Stimulated activated CD8-positive, alpha-beta memory T cell treated with anti-CD3 and anti-CD28 coated beads, Interleukin-15, amount 100 ng/mL, for 24 hours (primary cell): ENCODE measurements around the gene SP140L.
A peak's percentile ranks its signal among the peaks of the same experiment; 100 is the strongest.
"Not testable (repeated sequence)": the region's sequence is repeated elsewhere in the genome, so short reads cannot be mapped to it uniquely, and the experiment has no call there.

ENCODE experiments used
- DNase-seq: peaks from one replicate; pipeline ENCODE4 v3.0.0-alpha.2; 2020; ENCODE audit warnings: low read depth

SP140L gene

GRCh38 chr2:230326453-230327417, at the start of gene SP140L:
TSS of gene SP140L (plus strand) at chr2:230327193. CDS start at chr2:230327270, 77 bp downstream.
- peak; percentile 40 for DNase-seq

GRCh38 chr2:230282936-230283335, 44.1 kb upstream of the SP140L start:
- no peak for DNase-seq

DNA sequence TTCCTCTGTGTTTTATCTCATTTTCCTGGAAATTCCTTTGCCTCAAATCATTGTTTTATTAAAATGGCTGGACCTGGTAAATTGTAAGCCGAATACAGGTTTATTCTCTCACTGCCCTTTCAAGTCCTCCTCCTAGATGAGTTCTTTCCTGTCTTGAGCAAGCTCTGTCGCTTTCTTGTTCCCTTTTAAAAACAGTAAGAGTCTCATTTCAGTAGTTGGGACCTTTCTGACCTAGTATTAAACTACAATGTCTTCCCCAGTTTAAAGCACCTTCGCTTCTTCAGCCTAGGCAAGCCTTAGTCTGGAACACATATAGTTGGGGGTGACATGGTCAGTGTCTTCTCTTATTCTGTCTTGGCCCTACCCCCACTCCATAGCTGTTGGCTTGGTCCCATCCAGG, 40.9 kb upstream of the SP140L start:
- no peak for DNase-seq

GRCh38 chr2:230289311-230289710, 37.7 kb upstream of the SP140L start:
- DNase-seq, result not testable (repeated sequence)

- DNase-seq, result no peak
Observed at GRCh38 chr2:230295192-230295591, 31.8 kb upstream of the SP140L start.

GRCh38 chr2:230296917-230297316, 30.1 kb upstream of the SP140L start:
- DNase-seq, result no peak

DNA sequence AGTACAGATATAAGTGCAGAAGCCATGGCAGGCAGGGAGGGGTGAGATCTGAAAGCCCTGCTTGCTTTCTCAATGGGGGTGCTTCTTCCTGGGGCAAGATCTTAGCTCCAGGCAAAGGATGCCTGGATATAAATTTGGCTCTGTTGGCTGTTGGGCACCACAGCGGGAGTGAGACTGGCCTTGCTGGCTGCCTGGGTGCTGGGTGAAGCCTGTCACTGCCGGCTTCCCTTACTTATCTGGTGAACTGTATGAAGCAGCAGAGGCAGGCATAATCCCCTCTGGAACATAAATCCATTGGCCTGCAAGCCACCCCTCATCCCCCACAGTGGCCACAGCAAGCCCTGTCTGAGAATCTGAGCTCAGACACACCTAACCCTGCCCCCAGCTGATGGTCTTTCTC, 27.4 kb upstream of the SP140L start:
- no peak for DNase-seq

DNA sequence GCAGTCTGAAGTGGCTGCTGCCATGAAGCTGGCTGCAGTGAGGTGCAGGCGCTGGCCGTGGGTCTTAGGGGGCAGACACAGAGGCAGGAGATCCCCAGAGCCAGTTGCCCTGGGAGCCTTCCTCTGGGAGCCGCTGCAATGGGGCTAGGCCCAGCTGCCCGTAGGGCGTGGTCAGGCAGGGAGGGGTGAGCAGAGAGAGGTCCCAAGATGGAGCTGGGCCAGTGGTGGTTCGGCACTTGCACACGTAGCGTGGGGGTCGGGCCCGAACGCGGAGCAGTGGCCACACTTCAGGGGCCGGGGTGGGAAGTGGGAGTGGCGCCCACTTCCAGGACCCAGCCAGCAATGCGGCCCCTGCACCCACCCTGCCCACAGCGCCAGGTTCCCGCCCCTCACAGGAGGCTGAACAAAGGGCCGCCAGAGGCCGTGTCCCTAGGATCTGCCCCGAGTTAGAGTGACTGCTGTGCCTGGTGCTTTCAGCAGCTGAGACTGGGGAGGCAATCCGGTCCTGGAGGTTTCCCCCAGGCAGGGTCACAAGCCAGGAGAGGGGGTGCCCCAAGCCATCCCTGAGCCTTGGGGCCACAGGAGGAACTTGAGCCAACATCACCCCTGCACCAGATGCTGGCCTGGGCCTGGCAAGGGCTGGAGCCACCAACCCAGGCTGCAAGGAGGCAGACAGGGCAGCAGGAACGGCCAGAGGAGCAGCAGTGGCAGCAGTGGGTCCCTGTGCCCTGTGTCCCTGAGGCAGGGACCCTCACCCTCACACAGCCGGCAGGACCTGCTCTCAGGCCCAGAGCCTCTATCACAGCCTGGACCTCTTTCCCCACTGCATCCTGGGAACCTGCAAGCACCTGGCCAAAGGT, 21.3 kb upstream of the SP140L start:
- no peak for DNase-seq

- DNase-seq, result no peak
Observed at GRCh38 chr2:230306474-230306873, 20.5 kb upstream of the SP140L start.

GRCh38 chr2:230307485-230307884, 19.5 kb upstream of the SP140L start:
- DNase-seq, result no peak

- DNase-seq, result no peak
Observed at GRCh38 chr2:230308402-230309000, 18.5 kb upstream of the SP140L start.

DNA sequence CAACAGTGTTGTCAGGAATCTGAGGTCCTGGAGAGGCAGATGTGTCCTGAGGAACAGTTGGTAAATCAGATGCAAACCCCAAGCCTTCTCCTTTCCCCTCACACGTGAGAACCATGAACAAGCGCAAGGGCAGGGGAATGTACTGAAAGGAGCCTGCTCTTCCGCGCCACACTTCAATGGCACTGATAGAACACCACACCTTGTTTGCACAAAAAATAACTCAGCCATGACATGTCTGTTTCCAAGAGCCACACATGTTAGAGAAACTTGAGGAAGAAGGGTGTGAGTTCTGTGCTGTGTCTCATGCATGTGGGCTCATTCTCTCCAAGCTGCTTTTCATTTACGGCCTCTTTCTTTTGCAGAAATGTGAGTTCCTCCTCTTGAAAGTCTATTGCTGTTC, 16.2 kb upstream of the SP140L start:
- not testable (repeated sequence) for DNase-seq

GRCh38 chr2:230311634-230312033, 15.4 kb upstream of the SP140L start:
- not testable (repeated sequence) for DNase-seq

- DNase-seq, result no peak
Observed at GRCh38 chr2:230312638-230313037, 14.4 kb upstream of the SP140L start.

DNA sequence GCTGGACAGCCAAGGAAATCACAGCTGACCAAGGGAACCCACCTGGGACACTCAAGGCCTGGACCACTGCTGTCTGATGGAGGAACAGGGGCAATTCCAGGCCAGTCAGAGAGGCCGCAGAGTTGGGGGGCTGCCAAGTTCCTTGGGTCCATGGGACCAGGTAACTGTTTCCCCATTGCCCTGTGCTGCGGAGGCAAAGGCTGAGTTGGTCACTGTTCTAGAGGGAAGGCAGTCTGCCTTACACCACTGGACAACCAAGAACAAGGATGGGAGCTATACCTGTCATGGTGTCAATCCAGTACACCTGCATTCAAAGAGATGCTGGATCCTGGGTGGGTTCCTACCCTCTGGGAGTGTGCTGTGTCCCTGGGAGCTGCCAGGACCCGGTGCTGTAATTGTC, 9.6 kb upstream of the SP140L start:
- DNase-seq, result no peak

DNA sequence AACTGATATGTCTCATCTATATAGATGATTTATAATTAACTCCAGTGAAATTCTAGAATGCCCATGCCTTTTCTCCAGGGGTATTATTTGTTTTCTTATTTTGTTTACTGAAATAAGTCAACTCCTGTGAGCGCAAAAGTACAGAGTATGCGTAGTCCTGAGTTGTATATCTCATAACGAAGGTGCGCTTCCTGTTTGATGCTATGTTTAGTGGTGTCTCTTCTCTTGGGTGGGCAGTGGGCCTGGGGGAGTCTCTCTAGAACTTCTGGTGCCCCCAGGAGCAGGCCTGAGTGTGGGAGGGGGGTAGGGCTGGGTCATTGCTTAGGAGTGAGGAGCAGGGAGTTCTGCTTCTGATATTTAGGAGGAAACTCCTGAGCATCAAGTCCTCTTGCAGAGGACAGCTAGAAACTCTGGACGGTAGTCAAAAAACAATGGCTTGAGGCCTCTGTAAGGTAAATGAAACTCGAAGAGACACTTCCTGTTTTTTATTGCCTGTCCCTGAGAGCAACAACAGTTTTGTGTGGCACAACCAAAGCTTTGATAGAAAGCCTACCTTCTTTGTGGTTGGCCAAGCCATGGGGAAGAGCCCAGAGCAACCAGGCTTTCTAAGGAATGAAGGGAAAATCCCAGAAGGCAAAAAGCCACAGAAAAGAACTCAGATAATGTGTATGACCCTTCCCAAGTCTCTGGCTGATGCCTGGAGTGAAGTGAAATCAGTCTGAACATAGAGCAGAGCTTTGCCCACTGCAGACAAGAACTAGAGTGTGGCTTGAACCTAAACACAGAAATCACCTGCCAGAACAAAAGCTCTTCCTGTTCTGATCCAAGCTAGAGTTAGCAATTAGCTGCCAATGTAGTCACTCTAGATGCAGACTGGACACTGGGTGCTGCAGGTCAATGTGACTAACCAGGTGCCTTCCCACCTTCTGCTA, 8.5 kb upstream of the SP140L start:
- DNase-seq, result no peak

GRCh38 chr2:230319211-230319862, 7.7 kb upstream of the SP140L start:
- DNase-seq, result no peak

GRCh38 chr2:230321031-230321430, 6.0 kb upstream of the SP140L start:
- DNase-seq, result no peak

- DNase-seq, result no peak
Observed at GRCh38 chr2:230322561-230323384, 4.2 kb upstream of the SP140L start.
